GM12878 (cell line): Measurements from ENCODE around the gene EPB41L1. TPM values are rescaled to one million over a fixed set of nuclear protein-coding genes. Genes with fewer than 3 reads are reported as not detected.

ENCODE experiments used
- ATAC-seq: fragments of 200-7000 bp; cut with Tn5 transposase; 3 replicates; pipeline ENCODE4 v1.9.1; 2020; ENCODE audit warnings: mild to moderate bottlenecking, moderate library complexity
- BruUV-seq: library from RNA; stranded (reverse); fragments of 400-500 nt; replicated peaks from 2 replicates; lab custom pipeline; 2021; lab: Mats Ljungman, UMichigan
- CTCF ChIA-PET: fragments of 300-600 bp; sonication (Branson Sonifier 250); formaldehyde crosslinking; extraction: SDS; loops from one replicate; lab custom pipeline; 2021; ENCODE audit warnings: inconsistent platforms; lab: Yijun Ruan, JAX
- POLR2A ChIA-PET: fragments of 350-600 bp; formaldehyde crosslinking; extraction: SDS; loops from one replicate; lab custom pipeline; 2021; ENCODE audit warnings: inconsistent platforms; lab: Charles Lee
- RAD21 ChIA-PET: fragments of 300-600 bp; sonication (Branson Sonifier 250); formaldehyde crosslinking; loops from one replicate; lab custom pipeline; 2023; ENCODE audit warnings: antibody characterized with exemption; ENCODE audit not compliant: unreplicated experiment; lab: Charles Lee
- SMC1A ChIA-PET: fragments of 300-600 bp; sonication (Branson Sonifier 250); formaldehyde crosslinking; loops from one replicate; lab custom pipeline; 2023; ENCODE audit not compliant: unreplicated experiment, uncharacterized antibody; lab: Charles Lee
- DNase-seq: peaks from one replicate; pipeline ENCODE4 v3.0.0-alpha.2; 2011; ENCODE audit warnings: low read depth, low spot score
- FAIRE-seq: peaks from 3 replicates; lab custom pipeline; 2011; peaks lifted over from hg19 to GRCh38; lab: Jason Lieb, UNC
- H2AFZ ChIP-seq: 2 replicates; pipeline ENCODE4 v1.6.0; 2011; ENCODE audit warnings: low read depth, low read length, control low read depth; ENCODE audit not compliant: control insufficient read depth
- H3K27ac ChIP-seq: 2 replicates; pipeline ENCODE4 v1.5.1; 2011; ENCODE audit warnings: control low read depth; ENCODE audit not compliant: control insufficient read depth, insufficient read depth
- H3K27me3 ChIP-seq, 2 experiments: replicated peaks in 1 of 2; 2 replicates each; pipeline versions ENCODE4 v1.6.0 to v1.6.1; 2011; ENCODE audit warnings: low read length in 1 of 2; ENCODE audit not compliant: control insufficient read depth in 2 of 2, insufficient read depth in 2 of 2
- H3K36me3 ChIP-seq, 2 experiments: 2 replicates each; pipeline ENCODE4 v1.5.1; 2011; ENCODE audit warnings: low read length in 1 of 2; ENCODE audit not compliant: control insufficient read depth in 2 of 2, insufficient read depth in 2 of 2
- H3K4me1 ChIP-seq: 2 replicates; pipeline ENCODE4 v1.6.1; 2011; ENCODE audit warnings: mild to moderate bottlenecking, low read length, moderate library complexity, mixed read lengths; ENCODE audit not compliant: control insufficient read depth, insufficient read depth
- H3K4me2 ChIP-seq: 2 replicates; pipeline ENCODE4 v1.6.0; 2011; ENCODE audit warnings: control low read depth; ENCODE audit not compliant: control insufficient read depth, insufficient read depth
- H3K4me3 ChIP-seq: fragments of 200-600 bp; sonication (generic); 2 replicates; pipeline ENCODE4 v1.5.1; 2016
- H3K79me2 ChIP-seq: 2 replicates; pipeline ENCODE4 v1.6.0; 2011; ENCODE audit warnings: low read length; ENCODE audit not compliant: control insufficient read depth, insufficient read depth
- H3K9ac ChIP-seq: 2 replicates; pipeline ENCODE4 v1.8.0; 2011; ENCODE audit warnings: low read length, control low read depth, mixed read lengths; ENCODE audit not compliant: control insufficient read depth, insufficient read depth
- H3K9me3 ChIP-seq: replicated peaks from 3 replicates; pipeline ENCODE4 v1.5.1; 2011; ENCODE audit warnings: mild to moderate bottlenecking, low read length; ENCODE audit not compliant: control insufficient read depth, insufficient read depth
- H4K20me1 ChIP-seq: 2 replicates; pipeline ENCODE4 v1.6.0; 2011; ENCODE audit not compliant: control insufficient read depth, insufficient read depth
- CEBPB ChIP-seq, 2 experiments: fragments of 150-350 bp in 1 of 2; IDR thresholded peaks; 2 replicates each; pipeline ENCODE4 v1.6.1; 2012 to 2014; ENCODE audit warnings: low read depth in 2 of 2, low read length in 2 of 2, borderline replicate concordance in 1 of 2, inconsistent platforms in 1 of 2
- CHD4 ChIP-seq: fragments of 200-600 bp; sonication (generic); IDR thresholded peaks from 2 replicates; pipeline ENCODE4 v1.6.1; 2016; ENCODE audit warnings: mild to moderate bottlenecking
- DPF2 ChIP-seq: fragments of 450-650 bp; IDR thresholded peaks from 2 replicates; pipeline ENCODE4 v1.6.1; 2017; ENCODE audit warnings: mild to moderate bottlenecking
- EZH2 ChIP-seq: IDR thresholded peaks from 2 replicates; pipeline ENCODE4 v1.6.1; 2012; ENCODE audit warnings: low read depth, mild to moderate bottlenecking, control low read depth, inconsistent platforms, low read length, borderline replicate concordance; ENCODE audit not compliant: control insufficient read depth
- IKZF1 ChIP-seq: fragments of 450-650 bp; conservative IDR thresholded peaks from 2 replicates; pipeline ENCODE4 v1.6.1; 2017; ENCODE audit warnings: antibody characterized with exemption, mild to moderate bottlenecking
- JUND ChIP-seq: IDR thresholded peaks from 2 replicates; pipeline ENCODE4 v1.6.1; 2012; ENCODE audit warnings: low read depth, mild to moderate bottlenecking, low read length, improper control_type of control experiment, moderate library complexity
- KLF5 ChIP-seq: fragments of 450-650 bp; IDR thresholded peaks from 2 replicates; pipeline ENCODE4 v1.6.1; 2014; ENCODE audit warnings: mild to moderate bottlenecking; ENCODE audit not compliant: partially characterized antibody
- NFXL1 ChIP-seq: fragments of 450-650 bp; IDR thresholded peaks from 2 replicates; pipeline ENCODE4 v1.6.1; 2017; ENCODE audit warnings: antibody characterized with exemption, mild to moderate bottlenecking, borderline replicate concordance
- RAD51 ChIP-seq: fragments of 450-650 bp; IDR thresholded peaks from 2 replicates; pipeline ENCODE4 v1.6.1; 2016; ENCODE audit warnings: moderate library complexity, mild to moderate bottlenecking, inconsistent platforms
- RB1 ChIP-seq: fragments of 450-650 bp; formaldehyde crosslinking; IDR thresholded peaks from 2 replicates; pipeline ENCODE4 v1.6.1; 2017; ENCODE audit warnings: mild to moderate bottlenecking, borderline replicate concordance
- RFX5 ChIP-seq: IDR thresholded peaks from 2 replicates; pipeline ENCODE4 v1.6.1; 2011; ENCODE audit warnings: low read depth, low read length, improper control_type of control experiment
- RUNX3 ChIP-seq: IDR thresholded peaks from 2 replicates; pipeline ENCODE4 v1.6.1; 2012; ENCODE audit warnings: low read length, inconsistent platforms
- ZNF384 ChIP-seq: IDR thresholded peaks from 2 replicates; pipeline ENCODE4 v1.6.1; 2012; ENCODE audit warnings: low read depth, mild to moderate bottlenecking, low read length, improper control_type of control experiment, borderline replicate concordance
- ZSCAN29 ChIP-seq: fragments of 450-650 bp; IDR thresholded peaks from 2 replicates; pipeline ENCODE4 v1.6.1; 2017; ENCODE audit warnings: mild to moderate bottlenecking, moderate library complexity
- ZZZ3 ChIP-seq: IDR thresholded peaks from 2 replicates; pipeline ENCODE4 v1.6.1; 2011; ENCODE audit warnings: low read depth; ENCODE audit not compliant: control insufficient read depth, insufficient read length
- WGBS: methylation state at CpG from one replicate; pipeline ENCODE4 v1.1.6; 2016; ENCODE audit warnings: low lambda C conversion rate; ENCODE audit not compliant: insufficient replicate concordance, insufficient coverage; ENCODE audit errors: missing lambda C conversion rate; 5-methylcytosine and 5-hydroxymethylcytosine counted together
- in situ Hi-C: fragments of 300-500 bp; cut with MboI; formaldehyde crosslinking; loops from 9 replicates; pipeline ENCODE4 v1.14.3; 2018; ENCODE audit warnings: mixed read lengths
- intact Hi-C: fragments of 100-400 bp; cut with micrococcal nuclease; formaldehyde crosslinking; loops from one replicate; pipeline ENCODE4 v1.14.2; 2022; ENCODE audit not compliant: unreplicated experiment
- polyA plus RNA-seq, 11 experiments: library from polyadenylated mRNA; depleted of rRNA in 4 of 11; unstranded in 6 of 11; stranded (reverse) in 5 of 11; fragments of >200 nt; fragmentation: Nextera tagmentation in 4 of 11; fragmentation: Illumina TruSeq in 1 of 11; extraction: Ambion mirVana in 4 of 11; extraction: Trizol in 1 of 11; gene quantifications; 1 replicate in 1 of 11; 2 replicates in 10 of 11; pipeline versions ENCODE4 v1.2.1 to v1.2.3, GENCODE V29; 2011 to 2016; ENCODE audit warnings: inconsistent platforms in 2 of 11, missing spikeins in 2 of 11, low read depth in 1 of 11
- total RNA-seq, 4 experiments: library from RNA; depleted of rRNA in 3 of 4; stranded (reverse); fragments of >200 nt in 3 of 4; fragmentation: Illumina TruSeq in 1 of 4; extraction: Trizol in 1 of 4; gene quantifications; 2 replicates each; pipeline versions ENCODE4 v1.2.1 to v1.2.3, GENCODE V29; 2013 to 2021
- TF ChIP-seq, protein P1 (sequence below): IDR thresholded peaks from 2 replicates; pipeline ENCODE4 v1.6.1; 2011; ENCODE audit warnings: borderline replicate concordance, low read depth, mild to moderate bottlenecking, moderate library complexity, mixed read lengths, low read length; ENCODE audit not compliant: insufficient read depth; ENCODE audit errors: extremely low read length

EPB41L1 gene
- total and polyA plus RNA-seq, 10 of the 15 experiments (the other 5 are each of a cell fraction or from before 2014, with no cell fraction given), result 0.08 to 3.2 (median 0.31) TPM

DNA sequence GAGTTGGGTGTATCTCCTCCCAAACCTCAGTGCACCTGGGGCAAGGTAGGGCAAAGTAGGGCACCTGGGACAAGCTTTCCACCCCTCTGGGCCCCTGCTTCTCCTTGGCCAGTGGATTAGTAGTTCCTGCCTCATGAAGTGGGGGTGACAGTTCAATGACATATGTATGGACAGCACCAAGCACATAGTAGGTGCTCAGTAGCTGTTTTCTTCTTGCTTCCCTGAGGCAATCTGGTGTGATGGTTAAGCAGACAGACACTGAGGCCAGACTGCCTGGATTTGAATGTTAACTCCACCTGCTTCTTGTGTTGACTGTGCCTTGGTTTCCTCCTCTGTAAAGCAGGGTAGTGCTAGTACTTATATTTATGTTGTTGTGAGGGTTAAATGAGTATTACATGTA is 25.8 kb downstream of the EPB41L1 start:
- CTCF ChIA-PET, result interaction anchor here (2.3 kb wide), 1 partner anchor 24 kb away, joined by 8 read pairs; no protein-coding TSS in a partner anchor
- Histone ChIP-seq H3K4me1 (no peaks in the 10 kb centered on the region), H3K4me3 (no peak overlapping the region), H3K27ac (no peak overlapping the region), H3K36me3 (no peaks in the 10 kb centered on the region), H3K4me2 (no peak overlapping the region), H4K20me1 (no peaks in the 10 kb centered on the region; the same call in 1 of the 2 replicates), H3K9ac (no peak overlapping the region), H3K79me2 (no peaks in the 10 kb centered on the region), H3K9me3 (no peaks in the 10 kb centered on the region), H3K27me3 (peaks cover 0 to 1% of the 10 kb centered on the region in 2 experiments; a peak in 2 of 4 replicates), H2AFZ (no peak overlapping the region)
- in situ Hi-C loops (no loop called here), intact Hi-C loops (no loop called here)
- SMC1A ChIA-PET, result no interaction called here
- no peak for FAIRE-seq
- DNase-seq, result no peak
- POLR2A ChIA-PET, result no interaction called here
- ATAC-seq, result no peak
- RAD21 ChIA-PET, result no interaction called here
- TF ChIP-seq RUNX3 (no peak), RAD51 (no peak), NFXL1 (no peak), CEBPB (IDR thresholded peaks at IDR 0.05; ENCODE audit: borderline replicate concordance in 1 of 2, low read depth in 2 of 2, low read length in 2 of 2) (no peak), RFX5 (no peak), IKZF1 (no peak)
- BruUV-seq, result no TSS peak

DNA sequence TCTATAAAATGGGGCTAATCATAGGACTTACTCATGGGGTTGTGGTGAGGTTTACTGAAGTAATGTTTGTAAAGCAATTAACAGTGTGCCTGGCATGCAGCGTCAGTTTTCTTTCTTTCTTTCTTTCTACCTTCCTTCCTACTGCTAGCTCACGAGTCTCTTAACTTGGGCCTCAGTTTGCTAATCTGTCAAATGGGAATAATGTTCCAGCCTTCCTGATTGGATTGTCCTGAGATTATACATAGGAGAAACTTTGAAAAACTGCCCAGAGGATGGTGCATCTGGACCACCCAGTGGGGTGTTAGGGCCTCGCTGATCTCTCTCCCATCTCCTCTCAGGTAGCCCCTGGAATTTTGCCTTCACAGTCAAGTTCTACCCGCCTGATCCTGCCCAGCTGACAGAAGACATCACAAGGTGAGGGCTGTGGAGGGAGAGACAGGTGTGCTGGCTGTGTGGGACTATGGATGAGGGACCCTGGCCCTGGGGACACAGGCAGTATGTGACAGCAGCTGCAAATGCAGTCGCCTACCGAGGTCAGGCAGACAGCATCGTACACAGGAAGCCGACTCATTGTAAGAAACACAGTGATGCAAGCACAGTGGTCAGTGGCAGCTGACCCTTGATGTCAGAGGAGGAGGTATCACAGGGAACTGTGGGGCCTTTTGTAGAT is 27.5 kb downstream of the EPB41L1 start:
- H3K36me3 ChIP-seq, result no peaks in the 10 kb centered on the region
- H3K4me3 ChIP-seq, result no peak overlapping the region
- H3K9ac ChIP-seq, result no peak overlapping the region
- POLR2A ChIA-PET, result no interaction called here
- ATAC-seq (peak; percentile 88), FAIRE-seq (no peak), DNase-seq (no peak)
- H4K20me1 ChIP-seq, result no peaks in the 10 kb centered on the region; the same call in 1 of the 2 replicates
- no peak overlapping the region for H3K27ac ChIP-seq
- in situ Hi-C loops, result no loop called here
- CTCF ChIA-PET, result interaction anchor here (0.7 to 1.0 kb wide), 2 partner anchors 188 to 430 kb away, joined by 3 to 4 read pairs; no protein-coding TSS in a partner anchor
- WGBS, result 35% methylated on average over 8 of the region's 8 CpGs
- intact Hi-C loops, result no loop called here
- H3K4me2 ChIP-seq, result no peak overlapping the region
- BruUV-seq, result no TSS peak
- no peaks in the 10 kb centered on the region for H3K4me1 ChIP-seq
- SMC1A ChIA-PET, result no interaction called here
- H2AFZ ChIP-seq, result no peak overlapping the region
- no peaks in the 10 kb centered on the region for H3K9me3 ChIP-seq
- H3K79me2 ChIP-seq, result no peaks in the 10 kb centered on the region
- H3K27me3 ChIP-seq, result no peaks in the 10 kb centered on the region; a peak in 1 of 4 replicates
- RAD21 ChIA-PET, result interaction anchor here (0.5 kb wide), 1 partner anchor 254 kb away, joined by 3 read pairs; no protein-coding TSS in a partner anchor
- TF ChIP-seq CHD4 (no peak), EZH2 (no peak), JUND (no peak), DPF2 (no peak), ZZZ3 (no peak), RB1 (no peak), ZSCAN29 (no peak), KLF5 (no peak), ZNF384 (no peak)
- TF ChIP-seq, protein P1, sequence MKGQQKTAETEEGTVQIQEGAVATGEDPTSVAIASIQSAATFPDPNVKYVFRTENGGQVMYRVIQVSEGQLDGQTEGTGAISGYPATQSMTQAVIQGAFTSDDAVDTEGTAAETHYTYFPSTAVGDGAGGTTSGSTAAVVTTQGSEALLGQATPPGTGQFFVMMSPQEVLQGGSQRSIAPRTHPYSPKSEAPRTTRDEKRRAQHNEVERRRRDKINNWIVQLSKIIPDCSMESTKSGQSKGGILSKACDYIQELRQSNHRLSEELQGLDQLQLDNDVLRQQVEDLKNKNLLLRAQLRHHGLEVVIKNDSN, result no peak
